NCI-H524 treated with DMSO at 0.1 percent for 48 hours (cell line): ENCODE results near the gene CALB2.
"Not testable (repeated sequence)": the region's sequence is repeated elsewhere in the genome, so short reads cannot be mapped to it uniquely, and the experiment has no call there.

Source experiments
- DNase-seq: peaks from one replicate; lab custom pipeline; 2025; lab: John Stamatoyannopoulos, UW

Gene CALB2, protein sequence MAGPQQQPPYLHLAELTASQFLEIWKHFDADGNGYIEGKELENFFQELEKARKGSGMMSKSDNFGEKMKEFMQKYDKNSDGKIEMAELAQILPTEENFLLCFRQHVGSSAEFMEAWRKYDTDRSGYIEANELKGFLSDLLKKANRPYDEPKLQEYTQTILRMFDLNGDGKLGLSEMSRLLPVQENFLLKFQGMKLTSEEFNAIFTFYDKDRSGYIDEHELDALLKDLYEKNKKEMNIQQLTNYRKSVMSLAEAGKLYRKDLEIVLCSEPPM

DNA sequence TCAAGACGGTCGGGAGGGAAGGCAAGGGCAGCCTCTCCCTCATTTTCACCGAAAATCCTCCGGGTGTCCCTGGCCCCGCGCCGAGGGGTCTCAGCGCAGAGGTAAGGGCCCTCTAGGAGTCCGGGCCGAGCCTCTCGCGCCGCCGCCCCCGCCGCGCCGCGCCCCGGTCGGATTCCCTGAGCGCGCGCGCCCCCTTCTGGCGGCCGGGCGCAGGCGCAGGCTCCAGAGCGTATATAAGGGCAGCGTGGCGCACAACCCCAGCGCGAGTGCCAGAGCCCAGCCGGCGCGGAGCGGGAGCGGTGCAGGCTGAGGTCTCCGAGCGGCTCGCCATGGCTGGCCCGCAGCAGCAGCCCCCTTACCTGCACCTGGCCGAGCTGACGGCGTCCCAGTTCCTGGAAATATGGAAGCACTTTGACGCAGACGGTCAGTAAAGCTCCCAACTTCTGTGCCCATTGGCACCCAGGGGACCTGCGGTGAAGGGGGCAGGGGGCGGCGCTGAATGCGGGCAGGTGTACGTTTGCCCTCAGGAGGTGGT is at the start of gene CALB2:
CALB2 (plus strand) TSS at position 260 of the 535 bp plus-strand sequence; CDS start at position 330, 70 bp downstream.
- DNase-seq: no peak

DNA sequence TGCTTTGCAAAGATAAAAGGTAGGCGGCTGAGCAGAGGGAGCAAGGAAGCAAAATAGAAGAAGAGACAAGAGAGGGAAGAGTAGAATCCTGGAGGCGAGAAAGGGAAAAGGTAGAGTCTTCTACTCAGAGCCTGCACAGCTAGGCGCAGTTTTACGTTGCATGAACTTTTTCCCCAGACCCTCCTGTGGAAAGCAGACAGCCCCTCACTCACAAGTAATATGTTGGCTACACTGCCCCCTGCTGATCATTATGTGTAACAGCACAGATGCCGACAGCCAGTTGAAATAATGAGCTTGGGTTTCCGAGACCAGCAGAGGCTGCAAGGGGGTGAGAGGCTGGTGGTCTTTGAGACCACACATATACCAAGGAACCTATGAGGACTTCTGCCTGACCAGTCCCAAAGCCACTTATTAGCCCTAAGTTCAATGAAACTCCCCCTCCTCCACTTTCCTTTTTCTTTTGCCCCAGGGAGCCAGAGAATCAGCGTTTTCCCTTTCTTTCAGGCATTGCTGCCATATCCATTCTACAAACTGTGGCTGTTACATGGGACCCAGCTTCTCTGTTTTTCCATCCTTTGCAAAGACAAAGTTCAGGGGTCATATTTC is 46.9 kb upstream of the CALB2 start:
- no peak for DNase-seq

DNA sequence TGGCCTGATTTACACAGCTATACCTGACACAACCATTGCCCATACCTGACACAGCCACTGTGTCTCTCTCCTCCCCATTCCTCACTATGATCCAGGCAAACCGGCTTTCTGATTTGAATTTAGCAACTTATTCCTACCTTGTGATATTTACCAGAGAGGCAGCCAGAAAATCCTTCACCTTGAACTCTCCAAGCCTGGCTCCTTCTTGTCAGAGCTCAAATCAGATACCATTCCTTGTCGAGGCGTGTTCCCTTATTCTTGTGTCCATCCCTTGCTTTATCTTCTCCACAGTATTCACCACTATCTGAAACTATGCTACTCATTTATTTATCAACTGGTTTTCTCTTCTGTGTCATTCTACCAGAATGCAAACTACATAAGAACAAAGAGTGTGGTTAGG is 44.9 kb upstream of the CALB2 start:
- DNase-seq: not testable (repeated sequence)

DNA sequence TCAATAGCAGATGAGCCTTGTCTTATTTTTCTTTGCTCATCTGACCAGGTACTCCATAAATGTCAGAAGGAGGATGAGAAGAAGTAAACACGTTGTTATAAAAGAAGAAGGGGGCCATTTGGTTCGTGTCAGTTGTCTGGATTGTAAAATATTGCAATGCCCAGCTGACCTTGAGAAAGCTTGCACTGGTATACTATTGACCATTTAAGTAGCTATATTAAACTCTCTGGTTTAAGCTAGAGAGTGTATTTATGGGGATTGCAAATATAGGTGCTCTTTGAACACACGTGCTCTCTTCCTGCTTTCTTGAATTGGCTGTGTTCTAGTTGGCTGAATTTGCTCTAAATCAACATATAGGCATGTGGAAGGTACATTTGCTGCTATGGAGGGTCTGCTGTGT is 43.3 kb upstream of the CALB2 start:
- no peak for DNase-seq

DNA sequence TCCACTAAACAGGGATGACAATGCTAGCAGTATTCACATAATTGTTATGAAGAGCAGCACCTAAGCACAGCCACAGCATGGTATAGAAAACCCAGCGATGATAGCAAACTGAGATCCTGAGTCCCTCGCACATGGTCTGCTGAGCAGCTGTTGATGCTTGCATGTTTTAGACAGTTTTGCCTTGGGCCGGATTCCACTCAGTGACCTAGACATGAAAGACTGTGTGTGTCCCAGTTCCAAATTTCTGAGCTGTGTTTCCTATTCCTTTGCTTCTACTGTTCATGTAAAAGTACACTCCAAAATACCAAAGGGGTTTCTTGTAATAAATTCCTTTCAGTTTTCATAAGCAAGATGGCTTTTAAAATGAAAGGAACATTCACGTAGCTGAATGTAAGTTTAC is 38.5 kb upstream of the CALB2 start:
- no peak for DNase-seq

DNA sequence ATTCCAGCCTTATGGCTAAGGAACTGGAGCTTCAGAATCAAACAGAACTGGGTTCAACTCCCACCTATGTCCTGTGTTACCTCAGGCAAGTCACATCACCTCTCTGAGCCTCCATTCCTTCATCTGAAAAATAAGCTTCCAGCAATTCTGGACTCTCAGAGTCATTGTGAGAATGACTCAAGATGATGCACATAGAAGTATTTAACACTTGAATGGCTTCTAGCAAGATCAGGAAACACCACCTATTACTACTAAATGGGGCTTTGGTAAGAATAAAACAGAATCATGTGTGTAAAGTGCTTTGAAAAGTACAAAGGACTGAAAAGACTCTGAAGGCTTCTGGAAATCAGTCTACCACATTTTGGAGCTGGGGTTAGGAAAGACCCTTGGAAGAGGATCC is 30.8 kb upstream of the CALB2 start:
- DNase-seq: no peak

DNA sequence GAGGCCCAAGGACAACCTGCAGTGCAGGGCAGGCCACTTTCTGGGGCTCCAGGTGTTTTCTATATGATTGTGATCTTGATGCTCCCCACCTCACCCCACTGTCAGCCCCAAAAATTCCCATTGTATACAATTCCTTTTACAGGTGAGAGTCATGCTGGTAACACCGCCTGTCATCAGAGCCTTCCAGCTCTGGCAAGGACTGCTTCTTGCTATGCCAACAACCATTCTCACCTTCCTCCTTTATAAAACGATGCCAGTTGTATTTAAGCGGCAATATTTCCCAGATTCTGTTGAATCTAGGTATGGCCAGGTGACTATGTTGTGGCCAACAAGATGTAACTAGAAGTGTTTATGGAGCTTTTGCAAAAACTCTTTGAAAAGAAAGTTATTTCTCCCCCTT is 30.4 kb upstream of the CALB2 start:
- no peak for DNase-seq

DNA sequence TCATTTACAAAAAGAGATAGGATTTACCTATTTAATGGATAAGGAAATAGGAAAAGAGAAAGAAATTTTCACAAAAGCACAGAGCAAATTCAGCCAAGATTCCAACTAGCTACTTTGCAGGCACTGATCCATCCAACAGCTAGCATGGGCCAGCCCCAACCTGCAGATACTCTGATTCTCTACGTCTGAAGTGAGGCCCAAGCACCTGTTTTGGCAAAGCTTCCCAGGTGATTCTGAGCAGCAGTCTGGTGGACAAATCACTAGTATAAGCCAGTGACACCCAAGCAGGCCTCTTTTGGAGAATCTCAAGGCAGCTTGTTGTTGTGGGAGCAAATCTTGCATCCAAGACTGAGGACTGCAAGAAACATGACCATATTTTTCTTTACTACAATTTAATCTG is 20.9 kb upstream of the CALB2 start:
- DNase-seq: no peak

DNA sequence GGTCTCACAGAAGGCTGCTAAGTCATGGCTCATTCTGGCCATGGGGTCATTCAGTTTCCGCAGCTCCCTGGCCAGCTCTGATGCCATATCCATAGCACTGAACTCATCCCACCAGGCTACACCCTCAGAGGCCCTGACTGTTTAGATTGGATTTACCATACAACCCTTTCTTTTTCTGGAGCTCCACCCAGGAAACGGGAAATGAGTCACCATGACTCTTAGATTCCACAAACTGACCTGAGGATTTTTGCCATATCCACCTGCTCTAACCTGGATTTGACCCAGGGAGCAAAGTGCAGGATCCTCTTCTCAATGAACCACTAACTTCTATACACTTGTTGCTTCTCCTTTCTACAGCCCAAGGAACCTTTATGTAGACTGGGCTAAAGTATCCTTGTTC is 20.3 kb upstream of the CALB2 start:
- DNase-seq: no peak

DNA sequence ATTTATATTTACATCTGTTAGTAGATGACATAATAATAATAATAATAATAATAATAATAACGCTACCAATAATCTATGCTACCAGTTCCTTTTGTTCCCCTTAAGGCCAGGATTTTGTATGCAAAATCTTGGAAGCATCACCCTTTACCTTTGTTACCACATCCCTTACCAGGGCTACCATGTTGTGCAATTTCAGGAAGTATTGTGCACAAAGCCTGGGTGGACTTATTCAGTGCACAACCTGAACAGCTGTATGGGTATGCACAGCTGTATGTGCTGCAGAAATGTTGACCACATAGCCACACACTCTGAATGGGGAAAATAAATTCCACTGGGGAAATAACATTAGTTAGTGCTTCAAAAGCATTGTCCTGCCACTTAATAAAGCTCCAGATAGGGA is 19.9 kb upstream of the CALB2 start:
- no peak for DNase-seq

DNA sequence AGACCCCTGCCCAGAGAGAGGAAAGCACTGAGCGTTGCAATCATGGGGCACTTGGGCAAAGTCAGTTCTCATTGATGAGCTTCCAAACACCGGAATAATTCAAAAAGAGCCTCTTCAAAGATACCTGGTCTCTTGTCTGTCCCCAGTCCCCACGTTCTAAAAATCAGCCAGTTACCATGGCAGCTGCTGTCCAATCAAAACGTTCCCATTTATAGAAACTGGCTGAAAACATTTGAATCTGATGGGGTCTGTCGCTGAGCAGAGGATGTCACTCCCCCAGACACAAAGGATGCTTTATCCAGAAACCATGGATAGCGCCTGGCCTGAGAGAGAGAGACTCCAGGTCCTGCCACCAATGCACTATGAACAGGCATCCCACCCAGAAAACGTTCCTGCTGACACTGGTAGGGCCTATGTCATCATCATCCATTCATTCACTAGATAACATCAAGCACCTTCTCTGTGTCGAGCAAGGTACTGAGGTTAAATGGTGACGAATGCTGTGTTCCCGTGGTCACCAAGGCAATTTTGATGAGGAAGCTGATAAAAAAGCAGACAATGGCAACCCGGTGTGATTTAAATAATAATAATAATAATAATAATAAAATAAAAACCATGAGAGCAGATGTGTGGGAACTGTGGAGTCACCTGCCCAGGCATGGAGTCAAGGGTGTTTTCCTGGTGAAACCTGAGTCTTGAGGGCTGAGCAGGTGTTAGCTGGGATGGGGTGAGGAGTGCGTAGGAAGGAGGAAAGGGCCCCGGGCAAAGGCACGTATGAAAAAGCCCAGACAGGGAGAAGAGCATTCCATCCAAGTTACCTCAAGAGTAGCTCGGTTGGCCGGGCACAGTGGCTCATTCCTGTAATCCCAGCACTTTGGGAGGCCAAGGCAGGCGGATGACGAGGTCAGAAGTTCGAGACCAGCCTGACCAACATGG is 19.0 kb upstream of the CALB2 start:
- no peak for DNase-seq

DNA sequence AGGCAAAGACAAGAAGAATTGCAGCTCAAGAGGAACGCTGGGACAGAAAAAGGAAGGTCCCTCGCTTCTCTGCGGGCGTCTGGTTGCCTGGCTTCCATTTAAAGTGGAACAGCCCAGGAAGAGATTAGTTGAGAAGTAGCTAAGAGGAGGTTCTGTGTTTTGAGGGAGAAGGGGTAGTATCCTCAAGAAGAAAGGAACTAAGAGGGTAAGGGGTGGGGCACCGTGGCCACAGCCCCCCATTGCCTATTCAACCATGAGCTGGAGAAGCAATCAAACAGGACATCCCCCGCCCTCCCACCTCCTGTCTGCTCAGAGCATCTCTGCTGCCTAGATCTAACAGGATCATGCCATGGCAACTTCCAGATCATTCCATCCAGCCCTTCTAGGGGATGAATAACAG is 18.1 kb upstream of the CALB2 start:
- no peak for DNase-seq

DNA sequence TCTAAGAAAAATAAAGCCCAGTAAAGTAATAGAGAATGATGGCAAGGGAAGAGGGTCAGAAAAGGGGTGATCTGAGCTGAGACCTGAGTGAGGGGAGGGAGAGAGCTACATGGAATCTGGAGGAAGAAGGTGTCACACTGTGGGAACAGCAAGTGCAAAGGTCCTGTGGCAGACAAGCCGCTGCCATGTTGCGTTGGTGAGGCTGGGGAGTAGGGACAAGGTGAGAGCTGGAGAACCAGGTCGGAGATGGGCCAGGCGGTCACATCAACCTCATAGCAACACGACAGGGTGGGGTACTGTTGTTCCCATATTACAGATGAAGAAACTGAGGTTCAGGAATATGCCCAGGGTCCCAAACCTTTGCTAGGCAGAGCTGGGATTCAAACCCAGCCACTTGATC is 16.6 kb upstream of the CALB2 start:
- DNase-seq: no peak

DNA sequence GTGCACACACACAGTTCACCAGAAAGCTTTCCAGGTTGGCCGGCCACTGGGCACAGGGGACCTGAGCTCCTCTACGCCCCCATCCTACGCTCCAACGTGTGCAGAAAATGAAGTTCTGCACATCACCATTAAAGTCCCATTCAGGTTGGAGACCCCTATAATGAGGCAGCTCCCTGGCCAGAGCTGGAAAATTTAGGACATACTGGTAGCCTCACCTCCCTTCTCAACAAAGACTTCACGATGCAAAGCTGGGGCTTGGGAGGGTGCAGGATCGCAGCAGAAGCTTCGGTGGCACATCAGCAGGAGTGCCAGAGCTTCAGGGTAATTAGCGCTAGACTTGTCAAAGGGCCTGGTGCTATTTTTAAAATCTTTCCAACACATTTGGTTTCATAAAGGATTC is 15.4 kb upstream of the CALB2 start:
- DNase-seq: no peak

DNA sequence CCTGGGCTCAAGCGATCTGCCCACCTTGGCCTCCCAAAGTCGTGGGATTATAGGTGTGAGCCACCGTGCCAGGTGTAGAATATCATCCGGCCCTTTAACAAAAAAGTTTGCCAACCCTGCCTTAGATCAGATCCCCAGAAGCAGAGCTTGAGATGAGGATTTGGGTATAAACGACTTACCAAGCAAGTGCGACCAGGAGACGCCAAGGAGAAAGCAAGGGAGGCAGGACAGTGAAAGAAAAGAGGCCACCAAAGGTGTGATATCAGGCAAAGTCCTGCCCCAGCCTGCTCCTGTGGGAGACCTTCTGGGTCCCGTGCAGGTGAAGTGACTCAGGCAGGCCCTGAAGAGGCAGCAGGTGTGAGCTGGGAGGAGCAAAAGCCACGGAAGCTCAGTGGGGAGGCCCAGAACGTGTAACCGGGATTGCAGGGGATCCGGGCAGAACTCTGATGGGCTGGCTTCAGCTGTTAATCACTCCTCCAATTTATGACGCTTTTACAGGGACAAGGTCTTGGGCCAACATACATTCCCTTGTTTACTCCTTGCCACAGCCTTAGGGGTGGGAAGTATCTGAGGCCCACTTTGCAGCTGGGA is 14.1 kb upstream of the CALB2 start:
- DNase-seq: no peak

DNA sequence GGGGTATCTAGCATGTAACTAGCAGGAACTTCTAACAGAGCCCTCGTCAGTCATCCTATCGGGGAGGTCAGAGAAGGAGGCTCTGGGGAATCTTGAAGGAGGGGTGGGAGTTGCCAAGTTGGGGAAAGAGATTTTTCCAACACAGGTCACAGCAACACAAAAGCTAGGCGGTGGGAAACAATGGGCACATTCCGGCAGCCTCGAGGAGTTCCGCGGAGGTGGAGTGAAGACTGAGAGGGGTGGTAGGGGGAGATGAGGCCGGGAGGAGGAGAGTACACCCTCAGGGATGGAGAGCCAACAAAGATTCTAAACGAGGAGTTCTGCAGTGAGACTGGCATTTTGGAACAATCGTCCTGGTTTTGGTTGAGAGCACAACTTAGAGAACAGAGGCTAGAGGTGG is 13.5 kb upstream of the CALB2 start:
- no peak for DNase-seq

DNA sequence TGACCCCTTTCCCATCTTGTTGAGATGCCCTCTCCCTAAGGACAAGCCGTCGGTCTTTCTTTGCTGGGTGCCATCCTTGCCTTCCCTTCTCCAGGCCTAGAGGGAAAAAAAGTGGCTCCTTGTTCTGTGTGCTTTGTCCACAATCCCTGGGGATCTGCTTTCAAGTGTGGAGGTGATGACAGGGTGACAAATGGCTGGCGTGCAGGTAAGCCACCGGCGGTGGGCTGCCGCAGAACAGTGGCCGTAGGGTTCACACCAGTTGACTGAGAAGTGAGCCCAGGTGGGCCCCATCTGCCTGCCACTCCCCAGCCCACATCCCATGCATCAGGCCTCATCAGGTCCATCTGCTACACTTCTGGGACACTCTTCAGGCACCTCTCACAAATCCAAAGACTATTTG is 11.4 kb upstream of the CALB2 start:
- no peak for DNase-seq

DNA sequence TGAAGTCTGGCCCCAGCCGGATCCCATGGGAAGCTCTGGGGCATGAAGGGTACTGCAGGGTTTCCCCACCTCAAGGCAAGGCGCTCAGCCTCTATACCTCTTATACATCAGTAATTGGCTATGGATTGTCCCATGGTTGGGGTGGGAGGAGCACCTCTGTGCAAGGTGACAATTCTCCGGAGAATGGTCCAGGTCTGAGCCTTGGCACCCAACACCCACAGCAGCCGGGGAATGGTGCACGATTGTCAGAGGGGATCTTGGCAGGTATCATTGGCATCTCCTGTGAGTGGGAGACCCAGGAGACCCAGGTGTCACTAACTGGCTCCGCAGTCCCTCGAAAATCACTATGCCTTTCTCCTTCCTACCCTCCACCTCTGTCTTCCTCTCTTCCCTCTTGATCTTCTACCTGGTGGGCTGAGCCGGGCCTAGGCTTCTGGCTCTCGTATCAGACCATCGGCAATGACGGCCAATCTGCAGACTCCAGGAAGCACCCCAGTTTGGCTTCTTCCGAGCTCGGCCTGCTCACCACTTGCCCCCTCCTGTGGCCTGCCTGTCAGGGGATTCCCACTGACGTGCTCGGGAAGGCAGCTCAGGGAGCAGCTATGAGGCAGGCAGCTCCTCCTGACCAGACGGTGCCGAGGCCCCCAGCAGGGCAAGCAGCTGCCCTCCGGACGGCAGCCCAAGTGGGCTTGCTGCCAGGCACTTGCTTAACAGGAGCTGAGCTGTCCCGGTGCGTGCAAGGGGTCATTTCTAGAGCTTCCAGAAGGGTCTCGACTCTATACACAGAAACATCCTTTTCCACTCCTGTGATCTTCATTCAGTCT is 10.0 kb upstream of the CALB2 start:
- no peak for DNase-seq

DNA sequence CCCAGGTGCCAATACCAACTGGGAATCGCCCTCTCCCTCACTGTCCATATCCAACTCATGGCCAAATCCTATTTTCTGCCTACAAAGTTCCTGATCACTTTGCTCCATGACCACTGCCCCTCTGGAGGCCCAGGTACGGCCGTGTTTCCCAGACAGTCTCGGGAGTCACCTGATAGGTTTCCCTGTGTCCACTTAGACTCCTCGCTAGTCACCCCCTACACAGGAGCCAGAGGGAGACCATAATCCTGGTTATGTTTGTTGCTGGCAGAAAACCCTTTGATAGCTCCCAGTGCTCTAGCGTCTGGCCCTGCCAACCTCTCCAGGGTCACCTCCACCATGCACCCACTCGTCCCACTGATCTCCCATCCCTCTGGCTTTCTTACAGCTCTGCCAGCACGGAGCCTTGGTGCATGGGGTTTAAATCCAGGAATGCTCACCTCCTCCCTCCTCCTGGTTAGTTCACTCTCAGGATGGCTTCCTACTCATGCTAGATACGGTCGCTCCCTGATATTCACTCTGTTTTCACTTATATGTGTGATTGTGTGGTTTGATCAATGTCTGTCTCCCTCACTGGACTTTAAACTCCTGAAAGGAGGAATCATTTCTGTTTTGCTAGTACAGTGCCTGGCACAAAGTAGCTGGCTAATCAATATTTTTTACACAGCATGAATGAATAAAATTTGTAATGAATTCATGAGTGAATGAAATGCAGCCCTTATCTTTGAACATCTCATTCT is 7.5 kb upstream of the CALB2 start:
- DNase-seq: no peak

DNA sequence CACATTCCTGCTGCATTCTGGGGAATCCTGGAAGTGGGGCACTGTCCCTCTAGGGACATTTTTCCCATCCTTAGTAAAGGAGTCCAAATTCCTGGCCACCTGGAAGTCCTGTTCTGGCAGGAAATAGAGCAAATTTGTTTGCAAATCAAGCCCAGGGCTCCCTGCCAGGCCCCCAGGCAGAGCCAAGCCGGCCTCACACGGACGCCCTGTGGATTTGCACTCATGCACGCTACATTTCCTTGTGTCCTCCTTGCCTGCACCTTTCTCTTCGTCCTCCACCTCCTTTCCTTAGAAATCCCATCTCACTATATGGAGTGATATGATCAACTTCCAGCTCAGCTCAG is 7.0 kb upstream of the CALB2 start:
- DNase-seq: no peak

DNA sequence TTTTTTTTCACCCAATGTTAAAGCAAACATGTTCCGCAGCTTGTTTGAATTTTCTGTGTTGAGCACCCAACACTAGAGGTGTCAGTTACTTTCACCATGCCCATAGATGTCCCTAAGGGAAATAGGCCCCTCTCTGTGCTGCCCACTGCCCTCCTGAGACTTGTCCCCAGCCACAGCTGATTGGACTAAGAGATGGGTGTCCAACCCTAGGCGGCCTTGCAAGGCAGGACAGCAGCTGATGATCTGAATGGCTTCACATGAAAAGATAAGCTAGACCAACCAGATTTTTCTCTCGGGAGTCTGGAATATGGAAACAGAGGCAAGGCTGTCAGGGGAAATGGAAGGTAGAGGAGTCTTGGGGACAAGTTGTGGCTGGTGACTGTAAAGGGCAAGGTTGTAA is 6.1 kb upstream of the CALB2 start:
- no peak for DNase-seq
